Heart right ventricle (tissue), 16 donors: ENCODE results near the gene PPP1R26. TPM values are rescaled to one million over a fixed set of nuclear protein-coding genes. Genes with fewer than 3 reads are reported as not detected.

Experiments used
- ATAC-seq, 8 donors: fragments of 200-7000 bp; cut with Tn5 transposase; one replicate each; pipeline ENCODE4 v1.9.1; 2020; ENCODE audit warnings: mild to moderate bottlenecking in 8 of 8, moderate library complexity in 8 of 8, moderate number of reproducible peaks in 1 of 8
- DNase-seq, 2 donors: peaks; one replicate each; pipeline ENCODE4 v3.0.0-alpha.2; 2020
- H3K27ac ChIP-seq, 10 donors: fragments of 200-600 bp; sonication (generic) in 2 of 10; one replicate each; pipeline versions ENCODE4 v1.5.0 to v1.8.0; 2020 to 2022; ENCODE audit warnings: mild to moderate bottlenecking in 3 of 10
- H3K27me3 ChIP-seq, 7 donors: fragments of 200-600 bp; one replicate each; pipeline ENCODE4 v1.8.0; 2021 to 2022; ENCODE audit warnings: mild to moderate bottlenecking in 2 of 7
- H3K36me3 ChIP-seq, 9 donors: fragments of 200-600 bp; sonication (generic) in 1 of 9; one replicate each; pipeline versions ENCODE4 v1.5.0 to v1.8.0; 2020 to 2022; ENCODE audit warnings: mild to moderate bottlenecking in 2 of 9
- H3K4me1 ChIP-seq, 9 donors: fragments of 200-600 bp; sonication (generic) in 1 of 9; one replicate each; pipeline versions ENCODE4 v1.5.0 to v1.8.0; 2020 to 2022; ENCODE audit warnings: mild to moderate bottlenecking in 4 of 9
- H3K4me3 ChIP-seq, 10 donors: fragments of 200-600 bp; sonication (generic) in 2 of 10; one replicate each; pipeline versions ENCODE4 v1.5.0 to v1.8.0; 2020 to 2022; ENCODE audit warnings: mild to moderate bottlenecking in 7 of 10, moderate library complexity in 2 of 10
- H3K9me3 ChIP-seq, 11 donors: fragments of 200-600 bp in 10 of 11; sonication (generic) in 2 of 11; one replicate each; pipeline versions ENCODE4 v1.5.0 to v1.8.0; 2013 to 2022; ENCODE audit warnings: mild to moderate bottlenecking in 2 of 11, control low read depth in 1 of 11, moderate library complexity in 1 of 11
- WGBS, 2 donors: extraction: QIAGEN DNeasy Blood & Tissue Kit; methylation state at CpG; one replicate each; pipeline ENCODE4 v1.1.7; 2013; ENCODE audit warnings: inconsistent platforms in 1 of 2; 5-methylcytosine and 5-hydroxymethylcytosine counted together
- intact Hi-C, 10 donors: fragments of 100-400 bp; cut with DNase I; formaldehyde crosslinking; loops; one replicate each; pipeline versions ENCODE4 v1.11.1 to v1.14.2; 2022
- polyA plus RNA-seq, 2 donors: library from polyadenylated mRNA; stranded (reverse); fragments of 200-250 nt; gene quantifications; one replicate each; pipeline ENCODE4 v1.2.3, GENCODE V29; 2013
- total RNA-seq, 10 donors: library from RNA; stranded (reverse); fragmentation: NEBNext Ultra II Directional in 3 of 10; extraction: Animal tissue kit (Norgen Biotek cat#: 25700) in 3 of 10; gene quantifications; one replicate each; pipeline versions ENCODE4 v1.2.1 to v1.2.4, GENCODE V29; 2021 to 2023
- TF ChIP-seq, protein P1 (sequence below), 9 donors: fragments of 200-600 bp; sonication (generic) in 2 of 9; IDR thresholded peaks; one replicate each; pipeline versions ENCODE4 v1.5.0 to v1.8.0; 2021 to 2022; ENCODE audit warnings: antibody characterized with exemption in 9 of 9, mild to moderate bottlenecking in 5 of 9, moderate library complexity in 1 of 9
- donor health status: Arrhythmogenic right ventricular cardiomyopathy.
- donor health status: ischemic (EF 13 %, LVEDD 7.1; RV severe dilation, severe dysfunction).
- donor health status: healthy with polysubstance abuse.
- donor health status: DM: no; HTN: yes; CAD: no.
- donor health status: DM: no; HTN: no; CAD: no.
- donor health status: ischemic (EF 25% LVEDD 6.9; RV normal size, moderate dysfunction).
- donor health status: ischemic (EF 25% LVEDD 5.7; RV mildly dilated, moderate dysfunction).
- donor health status: healthy.
- donor health status: DM: yes; HTN: yes; CAD: no.
- donor health status: Ischemic cardiomyopathy.
- donor health status: ischemic (EF 35%, LVEDD 5.7; RV mildly dilated, moderate dysfunction).
- donor health status: nonischemic (EF 11% LVEDD 7.7; RV severe dilation, severe dysfunction).
- donor health status: DM: yes; HTN: yes; CAD: no.
- donor health status: PGD.
- donor health status: ischemic (EF 29% LVEDD 5.4; RV normal size, mild dysfunction).
- donor health status: nonischemic (EF 23%, LVEDD 6.1; RV moderate dilation, normal function).

PPP1R26 gene
- total and polyA plus RNA-seq, 12 donors = 7.5 to 26.7 (median 20.6) TPM

DNA sequence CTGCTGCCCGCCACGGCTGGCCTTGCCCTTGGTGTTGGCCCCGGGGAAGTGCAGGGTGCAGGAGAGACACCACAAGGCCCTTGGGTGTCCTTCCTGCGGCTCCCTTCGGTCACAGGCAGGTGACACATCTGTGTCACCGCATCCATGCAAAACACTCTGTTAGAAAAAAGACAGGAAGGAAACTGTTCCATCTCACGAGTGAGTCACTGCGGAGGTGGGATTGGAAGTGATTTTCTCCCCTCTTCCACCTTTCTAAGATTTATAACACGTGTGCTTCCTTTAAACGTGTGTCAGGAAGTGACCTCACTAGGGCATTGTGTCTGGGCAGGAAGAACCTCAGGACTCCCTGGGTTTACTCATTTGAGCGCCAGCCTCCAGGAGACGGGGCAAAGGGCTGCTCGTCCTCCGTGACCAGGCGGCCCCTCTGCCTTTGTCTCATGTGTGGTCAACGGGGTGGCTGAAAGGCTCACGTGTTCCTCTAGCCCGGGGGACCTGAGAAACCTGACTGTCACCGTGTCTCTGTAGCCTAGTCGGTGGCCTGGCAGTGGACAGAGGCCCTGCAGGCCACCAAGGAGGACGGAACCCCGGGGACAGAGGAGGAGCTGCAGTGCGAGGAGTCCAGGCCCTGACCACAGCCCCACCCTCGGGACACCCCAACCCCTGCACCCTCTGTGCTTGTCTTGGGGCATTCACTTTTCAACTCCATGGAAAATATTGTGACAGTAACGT lies 36.7 kb downstream of the PPP1R26 start:
- DNase-seq (no peak), ATAC-seq (peak in 5 of 8 donors; percentile 42 to 77 (median 48))
- Histone ChIP-seq H3K4me3 (no peak overlapping the region), H3K4me1 (peaks cover 0 to 7% (median 0%) of the 10 kb centered on the region in 9 donors), H3K27ac (peak overlapping the region in 3 of 10 donors; percentile 25 to 52 (median 44)), H3K9me3 (no peaks in the 10 kb centered on the region), H3K27me3 (peaks cover 0 to 3% (median 0%) of the 10 kb centered on the region in 7 donors), H3K36me3 (no peaks in the 10 kb centered on the region)
- WGBS, 2 donors = 59 to 68% methylated on average over 25 of the region's 25 CpGs
- TF ChIP-seq, protein P1, sequence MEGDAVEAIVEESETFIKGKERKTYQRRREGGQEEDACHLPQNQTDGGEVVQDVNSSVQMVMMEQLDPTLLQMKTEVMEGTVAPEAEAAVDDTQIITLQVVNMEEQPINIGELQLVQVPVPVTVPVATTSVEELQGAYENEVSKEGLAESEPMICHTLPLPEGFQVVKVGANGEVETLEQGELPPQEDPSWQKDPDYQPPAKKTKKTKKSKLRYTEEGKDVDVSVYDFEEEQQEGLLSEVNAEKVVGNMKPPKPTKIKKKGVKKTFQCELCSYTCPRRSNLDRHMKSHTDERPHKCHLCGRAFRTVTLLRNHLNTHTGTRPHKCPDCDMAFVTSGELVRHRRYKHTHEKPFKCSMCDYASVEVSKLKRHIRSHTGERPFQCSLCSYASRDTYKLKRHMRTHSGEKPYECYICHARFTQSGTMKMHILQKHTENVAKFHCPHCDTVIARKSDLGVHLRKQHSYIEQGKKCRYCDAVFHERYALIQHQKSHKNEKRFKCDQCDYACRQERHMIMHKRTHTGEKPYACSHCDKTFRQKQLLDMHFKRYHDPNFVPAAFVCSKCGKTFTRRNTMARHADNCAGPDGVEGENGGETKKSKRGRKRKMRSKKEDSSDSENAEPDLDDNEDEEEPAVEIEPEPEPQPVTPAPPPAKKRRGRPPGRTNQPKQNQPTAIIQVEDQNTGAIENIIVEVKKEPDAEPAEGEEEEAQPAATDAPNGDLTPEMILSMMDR (IDR thresholded peaks at IDR 0.05) = no peak
- intact Hi-C loops = no loop called here

DNA sequence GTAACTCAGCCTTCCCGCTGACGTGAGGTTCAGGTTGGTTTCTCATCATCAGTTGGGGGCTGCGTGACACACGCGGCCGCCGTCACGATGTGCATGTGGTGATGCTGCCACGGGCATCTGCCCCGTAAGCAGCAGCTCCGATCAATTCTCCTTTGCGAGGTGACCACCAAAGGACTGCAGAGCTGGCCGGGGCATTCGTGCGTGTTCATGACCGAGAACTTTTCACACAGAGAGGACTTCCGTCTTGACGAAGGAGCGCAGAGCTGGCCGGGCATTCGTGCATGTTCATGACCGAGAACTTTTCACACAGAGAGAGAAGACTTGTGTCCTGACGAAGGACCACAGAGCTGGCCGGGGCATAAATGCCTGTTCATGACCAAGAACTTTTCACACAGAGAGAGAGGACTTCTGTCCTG lies 37.8 kb downstream of the PPP1R26 start:
- ATAC-seq = no peak
- H3K27me3 ChIP-seq = peaks cover 0 to 4% (median 0%) of the 10 kb centered on the region in 7 donors
- H3K36me3 ChIP-seq = no peaks in the 10 kb centered on the region
- H3K27ac ChIP-seq = no peak overlapping the region
- no peak overlapping the region for H3K4me3 ChIP-seq
- WGBS, 2 donors = 93 to 97% methylated on average over 24 of the region's 24 CpGs
- no peak for DNase-seq
- peaks cover 0 to 7% (median 0%) of the 10 kb centered on the region in 9 donors for H3K4me1 ChIP-seq
- intact Hi-C loops = loop anchor here in 1 of 10 donors (1.0 kb wide), 1 partner anchor 36 kb away; no protein-coding TSS in a partner anchor
- TF ChIP-seq, protein P1 (IDR thresholded peaks at IDR 0.05) = no peak
- H3K9me3 ChIP-seq = no peaks in the 10 kb centered on the region

DNA sequence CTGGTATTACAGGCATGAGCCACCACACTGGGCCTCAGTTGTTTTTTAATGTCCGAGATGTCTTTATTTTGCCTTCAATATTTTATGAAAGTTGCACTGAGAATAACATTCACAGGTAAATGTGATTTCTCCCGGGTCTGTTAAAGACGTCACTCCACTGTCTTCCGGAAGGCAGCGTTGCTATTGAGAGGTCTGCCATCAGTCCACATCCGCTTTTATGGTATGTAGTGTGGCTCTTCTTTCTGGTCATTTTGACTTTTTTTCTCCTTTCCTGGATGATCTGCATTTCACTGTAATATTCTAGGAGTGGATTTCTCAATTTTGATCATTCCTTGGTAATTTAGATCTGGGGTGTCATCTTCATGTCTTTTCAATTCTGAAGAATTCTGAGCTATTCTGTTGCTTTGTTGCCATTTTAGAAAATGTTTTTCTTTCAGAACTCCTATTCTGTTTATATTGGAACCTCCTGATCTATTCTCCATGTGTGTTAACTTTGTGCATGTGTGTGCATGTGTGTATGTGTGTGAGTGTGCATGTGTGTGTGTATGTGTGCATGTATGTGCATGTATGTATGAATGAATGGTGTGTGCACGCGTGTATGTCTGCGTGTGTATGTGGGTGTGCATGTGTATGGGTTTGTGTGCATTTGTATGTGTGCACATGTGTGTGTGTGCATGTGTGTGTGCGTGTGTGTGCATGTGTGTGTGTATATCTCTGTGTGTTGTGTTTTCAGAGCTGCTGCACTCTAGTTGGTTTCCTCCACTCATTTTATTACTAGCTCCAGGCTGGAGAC lies 39.8 kb downstream of the PPP1R26 start:
- Histone ChIP-seq H3K4me3 (no peak overlapping the region), H3K36me3 (no peaks in the 10 kb centered on the region), H3K9me3 (no peaks in the 10 kb centered on the region), H3K4me1 (peaks cover 0 to 7% (median 0%) of the 10 kb centered on the region in 9 donors), H3K27ac (no peak overlapping the region), H3K27me3 (peaks cover 0 to 20% (median 11%) of the 10 kb centered on the region in 7 donors)
- DNase-seq = no peak
- TF ChIP-seq, protein P1 (IDR thresholded peaks at IDR 0.05) = no peak
- intact Hi-C loops = no loop called here
- no peak for ATAC-seq
- 90 to 93% methylated on average over 10 of the region's 10 CpGs for WGBS, 2 donors

GRCh38 chr9:135520916-135521607 lies 41.5 kb downstream of the PPP1R26 start, which contains the start of gene LCN1:
LCN1 (plus strand) TSS chr9:135521440; CDS start chr9:135521498, 58 bp downstream.
- Histone ChIP-seq H3K4me3 (no peak within 1 kb of the TSS), H3K9me3 (no peaks in the 10 kb centered on the region), H3K36me3 (no peaks in the 10 kb centered on the region), H3K27ac (no peak within 1 kb of the TSS), H3K4me1 (peaks cover 0 to 3% (median 0%) of the 10 kb centered on the region in 9 donors), H3K27me3 (peaks cover 0 to 31% (median 23%) of the 10 kb centered on the region in 7 donors)
- intact Hi-C loops = no loop called here
- WGBS, 2 donors = 82 to 83% methylated on average over 17 to 18 of the region's 18 CpGs
- TF ChIP-seq, protein P1 (IDR thresholded peaks at IDR 0.05) = no peak
- DNase-seq = no peak
- no peak for ATAC-seq
